Sigmoid colon (tissue), 4 donors: Measurements from ENCODE around the gene FAM168B.

Experiments used
- CTCF ChIP-seq, 4 experiments: fragments of 450-650 bp in 3 of 4; fragments of 200-600 bp in 1 of 4; IDR thresholded peaks; one replicate each; pipeline ENCODE4 v1.5.1; 2016 to 2019; ENCODE audit warnings: antibody characterized with exemption in 4 of 4, mild to moderate bottlenecking in 3 of 4, moderate library complexity in 2 of 4
- POLR2AphosphoS5 ChIP-seq, 4 donors: sonication (generic); formaldehyde crosslinking; IDR thresholded peaks; one replicate each; pipeline ENCODE4 v1.6.1; 2017; ENCODE audit warnings: antibody characterized with exemption in 4 of 4

GRCh38 chr2:131048641-131049040, 44.6 kb downstream of the FAM168B start:
- no peak for TF ChIP-seq CTCF (IDR thresholded peaks at IDR 0.05)
- TF ChIP-seq POLR2AphosphoS5 (IDR thresholded peaks at IDR 0.05): no peak
